Mucosa of descending colon (tissue), 3 donors: ENCODE results near the gene GCGR. TPM values are rescaled to one million over a fixed set of nuclear protein-coding genes. Genes with fewer than 3 reads are reported as not detected.
A peak's percentile ranks its signal among the peaks of the same experiment; 100 is the strongest.

ENCODE experiments used
- ATAC-seq: fragments of 200-7000 bp; cut with Tn5 transposase; one replicate; pipeline ENCODE4 v1.9.1; 2020; ENCODE audit warnings: mild to moderate bottlenecking, moderate library complexity
- DNase-seq, 3 donors: peaks; one replicate each; pipeline ENCODE4 v3.0.0-alpha.2; 2020
- H3K36me3 ChIP-seq: fragments of 200-600 bp; one replicate; pipeline ENCODE4 v1.8.0; 2021; ENCODE audit warnings: low read depth, mild to moderate bottlenecking
- H3K4me1 ChIP-seq: fragments of 200-600 bp; one replicate; pipeline ENCODE4 v1.8.0; 2021; ENCODE audit warnings: low read depth, mild to moderate bottlenecking
- H3K4me3 ChIP-seq: fragments of 200-600 bp; one replicate; pipeline ENCODE4 v1.8.0; 2021; ENCODE audit warnings: mild to moderate bottlenecking
- H3K9me3 ChIP-seq: fragments of 200-600 bp; one replicate; pipeline ENCODE4 v1.8.0; 2021; ENCODE audit warnings: mild to moderate bottlenecking
- CTCF ChIP-seq: fragments of 200-600 bp; IDR thresholded peaks from one replicate; pipeline ENCODE4 v1.8.0; 2022; ENCODE audit warnings: antibody characterized with exemption, mild to moderate bottlenecking
- intact Hi-C, 2 donors: fragments of 100-400 bp; cut with DNase I in 1 of 2; cut with micrococcal nuclease in 1 of 2; formaldehyde crosslinking; loops; one replicate each; pipeline versions ENCODE4 v1.11.0 to v1.11.1; 2022; cut with DNase I, micrococcal nuclease
- long read RNA-seq, 2 donors: library from polyadenylated mRNA; unstranded; transcript quantifications; one replicate each; pipeline ENCODE4 v2.0.0, GENCODE V29; 2019 to 2021
- total RNA-seq, 3 donors: library from RNA; stranded (reverse); fragmentation: NEBNext Ultra II Directional in 2 of 3; extraction: Animal tissue kit (Norgen Biotek cat#: 25700) in 2 of 3; gene quantifications; one replicate each; pipeline versions ENCODE4 v1.2.1 to v1.2.4, GENCODE V29; 2021 to 2023
- donor health status: DM: no; HTN: no; CAD: no; lungs with moderate emphysema.
- donor health status: DM: no; HTN: no; CAD: no.
- donor health status: DM: no; HTN: yes; CAD: no.

Gene GCGR
- under 1 TPM; 0.22 to 0.98 (median 0.43) TPM for total RNA-seq
- long read RNA-seq, donor 1, partial matches to known transcripts = 0 of 1 reads
- long read RNA-seq, donor 1, other reads (novel, unspliced or antisense) = 0 of 1 reads
- long read RNA-seq, donor 2, partial matches to known transcripts = 0 of 1 reads
- long read RNA-seq, donor 2, other reads (novel, unspliced or antisense) = 1 of 1 reads

GRCh38 chr17:81803728-81804558 is at the start of gene GCGR:
Gene GCGR, plus strand, starts transcription at chr17:81804150. Its CDS starts 4,869 bp downstream, at chr17:81809019.
- no peak for ATAC-seq
- intact Hi-C loops = no loop called here
- Histone ChIP-seq H3K4me1 (peaks cover 3% of the 10 kb centered on the region), H3K4me3 (no peak within 1 kb of the TSS), H3K9me3 (no peaks in the 10 kb centered on the region), H3K36me3 (no peaks in the 10 kb centered on the region)
- no peak for TF ChIP-seq CTCF
- no peak for DNase-seq

GRCh38 chr17:81792675-81793615 is 11.0 kb upstream of the GCGR start:
- Histone ChIP-seq H3K36me3 (no peaks in the 10 kb centered on the region), H3K9me3 (no peaks in the 10 kb centered on the region), H3K4me3 (no peak overlapping the region), H3K4me1 (no peaks in the 10 kb centered on the region)
- no peak for DNase-seq
- intact Hi-C loops = no loop called here
- no peak for ATAC-seq
- TF ChIP-seq CTCF = no peak

GRCh38 chr17:81794074-81794476 is 9.9 kb upstream of the GCGR start:
- ATAC-seq (no peak), DNase-seq (no peak)
- no peak overlapping the region for H3K4me3 ChIP-seq
- intact Hi-C loops = no loop called here
- H3K36me3 ChIP-seq = no peaks in the 10 kb centered on the region
- no peak for TF ChIP-seq CTCF
- no peaks in the 10 kb centered on the region for H3K4me1 ChIP-seq
- no peaks in the 10 kb centered on the region for H3K9me3 ChIP-seq

GRCh38 chr17:81794509-81794908 is 9.4 kb upstream of the GCGR start:
- intact Hi-C loops = no loop called here
- DNase-seq (peak; percentile 54 to 69 (median 60)), ATAC-seq (peak; percentile 99)
- no peak for TF ChIP-seq CTCF
- Histone ChIP-seq H3K4me1 (no peaks in the 10 kb centered on the region), H3K9me3 (no peaks in the 10 kb centered on the region), H3K4me3 (no peak overlapping the region), H3K36me3 (no peaks in the 10 kb centered on the region)

GRCh38 chr17:81801327-81801726 is 2.6 kb upstream of the GCGR start:
- no peaks in the 10 kb centered on the region for H3K36me3 ChIP-seq
- no peaks in the 10 kb centered on the region for H3K9me3 ChIP-seq
- H3K4me3 ChIP-seq = no peak overlapping the region
- ATAC-seq (no peak), DNase-seq (no peak)
- peaks cover 3% of the 10 kb centered on the region for H3K4me1 ChIP-seq
- intact Hi-C loops = no loop called here
- TF ChIP-seq CTCF = no peak
